HG02678 (cell line): Measurements from ENCODE around the gene SOWAHD.
"Not testable (repeated sequence)": the region's sequence is repeated elsewhere in the genome, so short reads cannot be mapped to it uniquely, and the experiment has no call there.

Experiments
- ATAC-seq: cut with Tn5 transposase; IDR thresholded peaks from one replicate; pipeline ENCODE4 v1.9.1; 2021; ENCODE audit warnings: mild to moderate bottlenecking, moderate library complexity; ENCODE audit not compliant: unreplicated experiment

SOWAHD gene

GRCh38 chrX:119757979-119758730 is at the start of gene SOWAHD:
Gene SOWAHD (plus strand): TSS chrX:119758588. CDS start chrX:119758668, 80 bp downstream.
- no peak for ATAC-seq

GRCh38 chrX:119708936-119709335 is 49.5 kb upstream of the SOWAHD start:
- no peak for ATAC-seq

GRCh38 chrX:119709630-119710029 is 48.8 kb upstream of the SOWAHD start:
- no peak for ATAC-seq

GRCh38 chrX:119721487-119721886 is 36.9 kb upstream of the SOWAHD start:
- no peak for ATAC-seq

GRCh38 chrX:119721926-119722325 is 36.5 kb upstream of the SOWAHD start:
- no peak for ATAC-seq

- ATAC-seq = no peak
Observed at GRCh38 chrX:119726900-119727555, 31.4 kb upstream of the SOWAHD start.

GRCh38 chrX:119728487-119728886 is 29.9 kb upstream of the SOWAHD start:
- ATAC-seq = no peak

- no peak for ATAC-seq
Observed at GRCh38 chrX:119729408-119730201, 28.8 kb upstream of the SOWAHD start.

GRCh38 chrX:119734897-119735339 is 23.5 kb upstream of the SOWAHD start:
- no peak for ATAC-seq

GRCh38 chrX:119735467-119735866 is 22.9 kb upstream of the SOWAHD start:
- no peak for ATAC-seq

GRCh38 chrX:119736206-119736764 is 22.1 kb upstream of the SOWAHD start:
- ATAC-seq = no peak

- ATAC-seq = no peak
Observed at GRCh38 chrX:119738742-119739141, 19.6 kb upstream of the SOWAHD start.

- ATAC-seq = no peak
Observed at GRCh38 chrX:119745283-119745848, 13.0 kb upstream of the SOWAHD start.

- not testable (repeated sequence) for ATAC-seq
Observed at GRCh38 chrX:119750131-119750530, 8.3 kb upstream of the SOWAHD start.

GRCh38 chrX:119750751-119751150 is 7.6 kb upstream of the SOWAHD start:
- not testable (repeated sequence) for ATAC-seq

- no peak for ATAC-seq
Observed at GRCh38 chrX:119753001-119753400, 5.4 kb upstream of the SOWAHD start.

- no peak for ATAC-seq
Observed at GRCh38 chrX:119753639-119754257, 4.6 kb upstream of the SOWAHD start.

- ATAC-seq = peak; percentile 70
Observed at GRCh38 chrX:119755981-119756533, 2.3 kb upstream of the SOWAHD start.

GRCh38 chrX:119756926-119757635 is 1.3 kb upstream of the SOWAHD start:
- no peak for ATAC-seq

GRCh38 chrX:119757646-119757978 is 776 bp upstream of the SOWAHD start:
- no peak for ATAC-seq
